NCI-H2107 treated with DMSO at 0.1 percent for 48 hours (cell line): ENCODE results near the gene LLCFC1.

Source experiments
- DNase-seq: peaks from one replicate; lab custom pipeline; 2025; ENCODE audit not compliant: unreplicated experiment; lab: John Stamatoyannopoulos, UW

The LLCFC1 gene

GRCh38 chr7:142984297-142984696 lies 45.0 kb downstream of the LLCFC1 start:
- no peak for DNase-seq
